22Rv1 (cell line): ENCODE data around the gene ANGEL1.

Experiments used
- H3K27ac ChIP-seq: fragments of 450-650 bp; 2 replicates; pipeline ENCODE4 v1.5.1; 2017
- ZFX ChIP-seq: fragments of 450-650 bp; IDR thresholded peaks from 2 replicates; pipeline ENCODE4 v1.6.1; 2017; ENCODE audit warnings: antibody characterized with exemption, borderline replicate concordance
- TF ChIP-seq, protein P1 (sequence below): fragments of 450-650 bp; IDR thresholded peaks from 2 replicates; pipeline ENCODE4 v1.5.1; 2017; ENCODE audit warnings: mild to moderate bottlenecking

The ANGEL1 gene

DNA sequence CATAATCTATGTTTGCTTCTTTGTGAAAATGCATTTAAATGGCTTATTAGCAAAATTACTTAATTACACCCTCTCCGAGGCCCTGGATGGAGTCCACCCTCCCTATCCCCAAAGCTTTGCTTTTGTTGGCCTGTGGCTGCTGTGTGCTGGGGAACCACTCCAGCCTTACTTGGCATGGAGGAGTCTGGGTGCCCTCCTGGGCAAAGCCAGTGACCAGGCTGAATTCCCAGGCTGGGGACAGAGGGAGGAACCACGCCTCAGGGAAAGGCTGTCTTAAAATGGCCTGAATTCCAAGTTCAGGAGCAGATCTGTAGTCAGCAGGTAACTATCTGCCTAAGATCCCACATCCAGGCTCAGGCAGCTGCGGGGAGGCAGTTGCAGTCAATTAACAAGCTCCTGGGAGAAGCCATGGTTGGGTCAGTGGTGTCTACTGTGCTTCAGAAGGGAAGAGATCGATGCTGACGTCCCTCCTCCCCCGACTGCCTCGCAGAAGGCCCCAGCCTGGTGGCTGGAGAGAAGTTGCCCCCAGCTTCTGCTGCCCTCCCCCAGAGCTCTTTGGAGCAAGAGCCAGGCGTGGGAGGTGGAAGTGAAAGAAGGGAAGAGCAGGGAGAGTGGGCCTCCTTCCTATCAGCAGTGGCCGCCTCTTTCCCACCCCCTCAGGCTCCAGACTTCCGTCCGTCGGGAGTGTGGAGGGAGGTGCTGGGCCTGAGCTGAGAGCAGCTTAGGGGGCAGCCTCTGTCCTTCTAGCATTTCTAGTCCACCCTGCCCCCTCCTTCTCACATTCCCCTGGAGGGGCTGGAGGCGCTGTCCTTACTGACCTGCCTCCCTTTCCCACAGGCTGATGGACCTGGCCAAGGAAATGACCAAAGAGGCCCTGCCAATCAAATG lies 40.1 kb downstream of the ANGEL1 start:
- H3K27ac ChIP-seq, result no peak overlapping the region
- TF ChIP-seq, protein P1, sequence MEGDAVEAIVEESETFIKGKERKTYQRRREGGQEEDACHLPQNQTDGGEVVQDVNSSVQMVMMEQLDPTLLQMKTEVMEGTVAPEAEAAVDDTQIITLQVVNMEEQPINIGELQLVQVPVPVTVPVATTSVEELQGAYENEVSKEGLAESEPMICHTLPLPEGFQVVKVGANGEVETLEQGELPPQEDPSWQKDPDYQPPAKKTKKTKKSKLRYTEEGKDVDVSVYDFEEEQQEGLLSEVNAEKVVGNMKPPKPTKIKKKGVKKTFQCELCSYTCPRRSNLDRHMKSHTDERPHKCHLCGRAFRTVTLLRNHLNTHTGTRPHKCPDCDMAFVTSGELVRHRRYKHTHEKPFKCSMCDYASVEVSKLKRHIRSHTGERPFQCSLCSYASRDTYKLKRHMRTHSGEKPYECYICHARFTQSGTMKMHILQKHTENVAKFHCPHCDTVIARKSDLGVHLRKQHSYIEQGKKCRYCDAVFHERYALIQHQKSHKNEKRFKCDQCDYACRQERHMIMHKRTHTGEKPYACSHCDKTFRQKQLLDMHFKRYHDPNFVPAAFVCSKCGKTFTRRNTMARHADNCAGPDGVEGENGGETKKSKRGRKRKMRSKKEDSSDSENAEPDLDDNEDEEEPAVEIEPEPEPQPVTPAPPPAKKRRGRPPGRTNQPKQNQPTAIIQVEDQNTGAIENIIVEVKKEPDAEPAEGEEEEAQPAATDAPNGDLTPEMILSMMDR, result no peak
- no peak for TF ChIP-seq ZFX

DNA sequence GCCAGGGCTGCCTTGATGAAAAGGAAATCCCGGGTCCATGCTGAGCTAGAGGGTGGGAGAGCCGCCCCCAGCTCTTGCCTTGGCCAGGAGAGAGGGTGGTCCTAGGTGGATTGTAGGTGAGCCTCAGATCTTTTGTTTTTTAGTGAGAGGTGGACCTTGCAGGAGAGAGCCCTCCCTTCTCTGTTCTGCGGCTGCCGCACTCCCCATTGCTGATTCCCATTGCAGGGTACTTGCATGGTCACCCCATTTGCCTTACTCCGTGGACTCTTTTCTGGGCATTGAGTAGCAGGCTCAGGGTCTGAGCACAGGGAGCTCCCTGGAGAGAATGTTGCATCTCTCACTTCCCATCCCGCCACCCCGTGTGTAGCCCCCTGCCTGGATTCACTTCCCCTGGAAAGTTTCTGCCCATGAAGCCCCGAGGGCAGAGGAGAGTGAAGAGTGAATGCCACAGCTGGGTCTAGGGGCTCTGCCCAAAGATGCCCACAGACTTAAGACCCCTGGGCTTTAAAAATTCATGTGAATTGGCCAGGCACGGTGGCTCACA lies 41.2 kb downstream of the ANGEL1 start:
- H3K27ac ChIP-seq, result no peak overlapping the region
- TF ChIP-seq, protein P1, result no peak
- TF ChIP-seq ZFX, result no peak

DNA sequence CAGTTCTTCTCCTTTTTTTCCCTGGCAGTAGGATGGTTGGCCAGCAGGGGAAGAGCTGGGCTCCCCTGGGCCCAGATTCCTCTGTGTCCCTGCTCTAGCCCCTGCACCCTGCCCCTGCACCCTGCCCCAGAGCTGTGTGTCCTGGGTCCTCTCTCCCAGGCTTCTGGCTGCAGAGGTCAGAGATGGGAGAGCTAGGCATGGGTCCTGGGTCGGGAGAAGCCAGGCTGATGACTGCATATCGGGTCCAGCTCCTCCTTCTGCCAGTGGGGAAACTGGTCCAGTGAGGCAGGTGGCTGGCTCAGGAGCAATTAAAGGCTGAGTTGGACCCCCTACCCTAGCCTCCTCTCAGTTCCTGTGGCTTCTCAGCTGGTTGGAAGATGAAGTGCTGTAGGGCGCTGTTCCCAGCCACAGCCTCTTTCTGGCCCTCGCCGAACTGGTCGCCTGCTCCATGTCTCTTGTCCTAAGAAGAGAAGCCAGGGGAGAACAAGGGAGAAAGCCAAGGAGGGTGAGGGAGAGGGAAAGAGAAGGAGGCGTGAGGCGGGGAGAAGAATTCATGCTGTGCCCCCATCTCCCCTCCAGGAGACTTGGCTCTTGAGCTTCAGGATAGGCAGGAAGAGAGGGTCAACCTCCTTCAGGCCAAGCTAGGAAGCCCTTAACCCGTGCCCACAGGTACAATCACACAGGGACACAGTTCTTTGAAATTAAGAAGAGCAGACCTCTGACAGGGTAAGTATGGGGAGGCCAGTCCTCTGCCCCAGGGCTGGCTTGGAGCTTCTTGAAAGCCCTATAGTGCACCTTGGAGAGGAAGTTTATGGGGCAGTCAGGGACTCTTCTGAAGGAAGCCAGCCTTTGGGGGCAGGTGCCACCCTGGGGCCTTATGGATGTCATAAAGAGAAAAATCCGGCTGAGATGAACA lies 41.9 kb downstream of the ANGEL1 start:
- TF ChIP-seq, protein P1, result no peak
- no peak for TF ChIP-seq ZFX
- no peak overlapping the region for H3K27ac ChIP-seq

DNA sequence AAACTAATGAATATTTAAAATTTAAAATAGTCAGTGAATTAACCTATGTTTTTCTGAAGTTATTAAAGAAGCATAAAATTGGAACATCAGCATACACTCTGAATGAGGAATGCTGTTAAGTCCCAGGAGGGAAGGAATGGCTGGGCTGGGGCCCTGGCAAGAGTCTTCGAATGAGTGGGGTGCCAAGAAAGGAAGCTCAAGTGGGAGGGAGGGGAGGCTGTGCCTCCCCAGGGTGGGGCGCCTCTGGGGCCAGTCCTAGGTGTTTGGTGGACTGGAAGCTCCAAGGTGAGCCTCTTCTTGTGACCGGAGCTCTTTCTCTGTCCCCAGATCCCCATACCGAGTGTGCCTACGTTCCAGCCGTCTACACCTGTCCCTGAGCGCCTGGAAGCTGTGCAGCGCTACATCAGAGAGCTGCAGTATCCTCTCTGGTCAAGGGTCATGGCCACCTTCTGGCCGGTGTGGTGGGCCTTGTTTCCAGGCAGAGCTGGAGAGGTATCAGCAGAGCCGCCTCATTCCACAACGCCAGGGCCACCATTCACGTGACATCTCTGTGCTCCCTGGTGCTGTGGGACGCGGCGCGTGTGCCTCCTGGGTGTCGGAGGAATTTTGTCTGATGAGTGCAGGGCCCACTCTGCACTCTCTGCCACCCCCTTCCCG lies 42.9 kb downstream of the ANGEL1 start:
- no peak for TF ChIP-seq ZFX
- TF ChIP-seq, protein P1, result no peak
- no peak overlapping the region for H3K27ac ChIP-seq

DNA sequence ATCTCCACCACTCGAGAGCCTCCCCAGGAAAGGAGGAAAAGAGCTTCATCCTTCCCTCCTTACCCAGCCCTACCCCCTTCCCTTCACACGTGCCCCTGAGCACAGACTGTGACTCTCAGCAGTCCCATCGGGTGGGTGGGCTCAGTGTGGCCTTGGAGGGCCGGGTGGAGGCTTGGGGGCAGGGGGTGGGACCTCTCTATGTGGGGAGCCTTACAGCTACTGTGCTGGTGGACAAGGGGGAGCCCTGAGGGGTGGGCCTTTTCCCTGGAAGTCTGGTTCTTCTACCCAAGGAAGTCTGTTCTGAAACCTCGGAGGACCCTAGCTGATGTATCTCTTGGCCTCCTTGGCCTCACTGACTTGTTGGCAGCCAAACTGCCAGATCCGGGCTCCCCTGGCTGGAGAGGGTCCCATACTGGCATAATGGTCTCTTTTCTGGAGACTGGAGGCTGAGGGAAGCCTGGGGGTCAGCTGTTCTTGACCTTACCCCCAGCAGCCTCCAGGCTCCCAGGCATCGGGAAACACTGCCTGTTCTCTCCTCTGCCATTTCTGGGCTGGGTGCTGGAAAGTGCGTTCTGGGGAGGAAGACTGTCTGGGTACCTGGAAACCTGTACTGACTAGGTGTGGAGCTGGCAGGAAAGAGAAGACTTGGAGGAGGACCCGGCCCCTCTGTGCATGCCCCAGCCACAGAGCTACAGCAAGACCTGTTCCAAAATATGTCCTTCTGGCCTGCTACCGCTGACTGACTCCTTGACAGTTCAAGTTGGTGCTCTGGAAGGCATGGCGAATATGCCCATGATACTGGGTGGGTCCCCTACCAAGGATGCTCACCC lies 43.8 kb downstream of the ANGEL1 start:
- H3K27ac ChIP-seq, result no peak overlapping the region
- TF ChIP-seq ZFX, result no peak
- TF ChIP-seq, protein P1, result no peak
